OCI-M2 (cell line): ENCODE measurements around the gene RBFA.
"Not testable (repeated sequence)": the region's sequence is repeated elsewhere in the genome, so short reads cannot be mapped to it uniquely, and the experiment has no call there.

ENCODE experiments used
- DNase-seq: peaks from one replicate; lab custom pipeline; 2025; ENCODE audit not compliant: unreplicated experiment; lab: John Stamatoyannopoulos, UW

The RBFA gene

GRCh38 chr18:80027719-80028118 lies 6.5 kb upstream of the RBFA start:
- not testable (repeated sequence) for DNase-seq

GRCh38 chr18:80029690-80030089 lies 4.5 kb upstream of the RBFA start:
- no peak for DNase-seq

- DNase-seq, result no peak
These were observed 810 bp upstream of the RBFA start for GRCh38 chr18:80033181-80034067.

GRCh38 chr18:80034852-80035406 lies 695 bp downstream of the RBFA start:
- DNase-seq, result no peak

- peak; percentile 5 for DNase-seq
These were observed 1.8 kb downstream of the RBFA start for GRCh38 chr18:80035997-80036396.

GRCh38 chr18:80037300-80037699 lies 3.1 kb downstream of the RBFA start:
- no peak for DNase-seq

GRCh38 chr18:80037869-80038630 lies 3.8 kb downstream of the RBFA start:
- no peak for DNase-seq

GRCh38 chr18:80040515-80040914 lies 6.3 kb downstream of the RBFA start:
- no peak for DNase-seq

GRCh38 chr18:80041424-80041823 lies 7.2 kb downstream of the RBFA start:
- no peak for DNase-seq

GRCh38 chr18:80042785-80043184 lies 8.6 kb downstream of the RBFA start:
- DNase-seq, result no peak

- DNase-seq, result no peak
These were observed 9.8 kb downstream of the RBFA start for GRCh38 chr18:80044072-80044471.

- no peak for DNase-seq
These were observed 11.8 kb downstream of the RBFA start for GRCh38 chr18:80046011-80046410.

GRCh38 chr18:80046431-80046830 lies 12.2 kb downstream of the RBFA start:
- no peak for DNase-seq

GRCh38 chr18:80046961-80047541 lies 12.8 kb downstream of the RBFA start:
- no peak for DNase-seq

- no peak for DNase-seq
These were observed 16.6 kb downstream of the RBFA start for GRCh38 chr18:80050797-80051196.

- no peak for DNase-seq
These were observed 21.9 kb downstream of the RBFA start for GRCh38 chr18:80056095-80056494.

- DNase-seq, result no peak
These were observed 25.7 kb downstream of the RBFA start for GRCh38 chr18:80059945-80060344.

- no peak for DNase-seq
These were observed 31.5 kb downstream of the RBFA start for GRCh38 chr18:80065705-80066104.

- no peak for DNase-seq
These were observed 33.1 kb downstream of the RBFA start for GRCh38 chr18:80067321-80067720.

- DNase-seq, result no peak
These were observed 33.7 kb downstream of the RBFA start for GRCh38 chr18:80067897-80068296.

- no peak for DNase-seq
These were observed 34.5 kb downstream of the RBFA start for GRCh38 chr18:80068571-80069272.
